GM12873 (cell line): Measurements from ENCODE around the gene ASPHD2.

Experiments used
- CTCF ChIP-seq: IDR thresholded peaks from 2 replicates; pipeline ENCODE4 v1.5.1; 2012; ENCODE audit warnings: low read depth, mild to moderate bottlenecking, moderate library complexity, low read length, control low read depth; ENCODE audit not compliant: insufficient read depth; ENCODE audit errors: missing control alignments

Gene ASPHD2

GRCh38 chr22:26443901-26444690 is 15.0 kb downstream of the ASPHD2 start:
- TF ChIP-seq CTCF, result no peak

DNA sequence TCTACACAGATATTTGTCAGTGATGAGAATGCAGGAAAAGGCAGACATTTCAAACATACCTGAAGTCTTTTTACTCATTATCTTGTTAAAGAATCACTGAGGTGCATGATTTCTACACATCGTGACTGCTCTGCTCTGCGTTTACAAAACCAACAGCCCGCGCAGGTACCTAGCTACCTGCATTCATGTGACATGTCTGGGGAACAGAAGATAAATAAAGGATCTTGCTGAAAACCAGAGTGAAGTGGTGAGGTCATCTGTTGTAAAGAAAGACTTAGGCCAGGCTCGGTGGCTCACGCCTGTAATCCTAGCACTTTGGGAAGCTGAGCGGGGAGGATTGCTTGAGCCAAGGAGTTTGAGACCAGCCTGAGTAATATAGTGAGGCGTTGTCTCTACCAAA is 15.7 kb downstream of the ASPHD2 start:
- TF ChIP-seq CTCF, result no peak

GRCh38 chr22:26445577-26446275 is 16.7 kb downstream of the ASPHD2 start:
- no peak for TF ChIP-seq CTCF

DNA sequence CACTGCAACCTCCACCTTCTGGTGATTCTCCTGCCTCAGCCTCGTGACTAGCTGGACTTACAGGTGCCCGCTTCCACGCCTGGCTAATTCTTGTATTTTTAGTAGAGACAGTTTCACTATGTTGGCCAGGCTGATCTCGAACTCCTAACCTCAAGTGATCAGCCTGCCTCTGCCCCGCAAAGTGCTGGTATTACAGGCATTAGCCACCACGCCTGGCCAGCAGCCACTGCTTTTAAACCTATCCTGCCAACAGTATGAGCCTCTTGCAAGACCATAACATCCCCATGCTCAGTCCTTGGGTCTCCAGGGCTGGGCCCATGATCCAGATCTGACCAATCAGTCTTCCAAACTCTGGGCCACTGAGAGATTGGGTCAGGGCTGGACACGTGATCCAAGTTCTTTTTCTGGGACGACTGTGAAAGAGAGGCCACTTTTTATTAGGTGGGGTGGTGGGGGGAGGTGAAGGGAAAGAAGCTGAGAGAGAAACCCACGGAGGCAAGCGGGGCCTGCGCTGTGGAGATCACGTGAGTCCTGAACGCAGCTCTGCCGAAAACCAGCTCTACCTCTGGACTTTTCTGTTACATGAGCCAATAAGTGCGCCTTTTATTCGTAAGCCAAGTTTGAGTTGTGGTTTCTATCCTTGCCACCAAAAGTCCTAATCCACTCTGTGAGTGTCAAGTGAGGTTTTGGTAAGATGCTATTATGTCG is 17.9 kb downstream of the ASPHD2 start:
- TF ChIP-seq CTCF, result no peak

- no peak for TF ChIP-seq CTCF
Measured at GRCh38 chr22:26447584-26448329, 18.7 kb downstream of the ASPHD2 start.

DNA sequence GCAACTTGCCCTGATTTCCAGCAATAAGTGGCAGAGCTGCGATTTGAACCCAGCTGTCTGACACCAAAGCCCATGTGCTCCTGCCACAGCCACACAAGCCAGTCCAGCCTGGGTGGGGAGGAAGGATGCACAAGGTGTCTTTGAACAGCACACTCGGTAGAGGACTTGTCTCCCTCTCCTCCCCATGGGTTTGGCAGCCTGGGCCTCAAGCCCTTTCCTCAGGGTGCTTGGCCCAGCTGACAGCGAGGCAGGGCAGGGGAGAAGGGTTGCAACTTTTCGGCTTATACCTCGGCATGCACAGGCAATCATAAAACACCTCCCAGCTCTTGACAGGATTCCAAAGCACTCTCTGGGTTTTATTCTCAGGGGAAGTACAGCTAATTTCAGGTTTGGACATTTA is 19.3 kb downstream of the ASPHD2 start:
- TF ChIP-seq CTCF, result no peak

- TF ChIP-seq CTCF, result no peak
Measured at GRCh38 chr22:26448941-26449340, 19.9 kb downstream of the ASPHD2 start.
